Bronchial epithelial cell (primary cell): ENCODE results near the gene PDP2. TPM values are rescaled to one million over a fixed set of nuclear protein-coding genes. Genes with fewer than 3 reads are reported as not detected.

ENCODE experiments used
- DNase-seq: peaks from one replicate; pipeline ENCODE4 v3.0.0-alpha.2; 2010; ENCODE audit warnings: low read depth
- FAIRE-seq: peaks from 2 replicates; lab custom pipeline; 2011; peaks lifted over from hg19 to GRCh38; lab: Jason Lieb, UNC
- H3K27me3 ChIP-seq: 2 replicates; pipeline ENCODE4 v1.5.1; 2011; ENCODE audit warnings: low read length; ENCODE audit not compliant: control insufficient read depth, insufficient read depth
- H3K36me3 ChIP-seq: 2 replicates; pipeline ENCODE4 v1.5.1; 2011; ENCODE audit warnings: low read length; ENCODE audit not compliant: control insufficient read depth, insufficient read depth
- H3K4me3 ChIP-seq: 2 replicates; pipeline ENCODE4 v1.5.1; 2011; ENCODE audit warnings: mild to moderate bottlenecking, low read depth, low read length, control low read depth
- total RNA-seq: library from RNA; depleted of rRNA; stranded (reverse); fragments of >200 nt; gene quantifications from 2 replicates; pipeline ENCODE4 v1.2.1, GENCODE V29; 2014
- TF ChIP-seq, protein P1 (sequence below): IDR thresholded peaks from 2 replicates; pipeline ENCODE4 v1.5.1; 2011; ENCODE audit warnings: mild to moderate bottlenecking, moderate library complexity, low read length, control low read depth, inconsistent platforms; ENCODE audit not compliant: insufficient read depth, severe bottlenecking

The PDP2 gene
- total RNA-seq, 1 donor from 2014 or later: 9.0 TPM

DNA sequence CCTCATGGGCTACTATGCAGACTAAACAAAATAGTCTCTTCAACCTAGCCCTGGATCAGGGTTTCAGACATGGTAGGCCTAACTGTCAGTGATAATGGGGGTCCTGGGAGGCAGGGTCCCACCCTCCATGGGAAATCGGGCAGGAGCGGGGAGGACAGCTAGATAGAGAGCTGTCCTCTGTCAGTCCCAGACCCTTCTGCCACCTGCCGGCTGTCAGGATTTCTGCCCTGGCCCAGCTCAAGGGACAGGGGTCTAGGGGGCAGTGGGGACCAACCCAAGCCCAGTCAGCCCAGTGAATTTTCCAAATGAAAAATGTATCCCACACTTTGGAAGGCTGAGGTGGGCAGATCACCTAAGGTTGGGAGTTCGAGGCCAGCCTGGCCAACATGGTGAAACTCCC, 30.8 kb upstream of the PDP2 start:
- DNase-seq (no peak), FAIRE-seq (no peak)
- Histone ChIP-seq H3K27me3 (peaks cover 21% of the 10 kb centered on the region), H3K4me3 (no peak overlapping the region), H3K36me3 (no peaks in the 10 kb centered on the region)
- TF ChIP-seq, protein P1, sequence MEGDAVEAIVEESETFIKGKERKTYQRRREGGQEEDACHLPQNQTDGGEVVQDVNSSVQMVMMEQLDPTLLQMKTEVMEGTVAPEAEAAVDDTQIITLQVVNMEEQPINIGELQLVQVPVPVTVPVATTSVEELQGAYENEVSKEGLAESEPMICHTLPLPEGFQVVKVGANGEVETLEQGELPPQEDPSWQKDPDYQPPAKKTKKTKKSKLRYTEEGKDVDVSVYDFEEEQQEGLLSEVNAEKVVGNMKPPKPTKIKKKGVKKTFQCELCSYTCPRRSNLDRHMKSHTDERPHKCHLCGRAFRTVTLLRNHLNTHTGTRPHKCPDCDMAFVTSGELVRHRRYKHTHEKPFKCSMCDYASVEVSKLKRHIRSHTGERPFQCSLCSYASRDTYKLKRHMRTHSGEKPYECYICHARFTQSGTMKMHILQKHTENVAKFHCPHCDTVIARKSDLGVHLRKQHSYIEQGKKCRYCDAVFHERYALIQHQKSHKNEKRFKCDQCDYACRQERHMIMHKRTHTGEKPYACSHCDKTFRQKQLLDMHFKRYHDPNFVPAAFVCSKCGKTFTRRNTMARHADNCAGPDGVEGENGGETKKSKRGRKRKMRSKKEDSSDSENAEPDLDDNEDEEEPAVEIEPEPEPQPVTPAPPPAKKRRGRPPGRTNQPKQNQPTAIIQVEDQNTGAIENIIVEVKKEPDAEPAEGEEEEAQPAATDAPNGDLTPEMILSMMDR: no peak

DNA sequence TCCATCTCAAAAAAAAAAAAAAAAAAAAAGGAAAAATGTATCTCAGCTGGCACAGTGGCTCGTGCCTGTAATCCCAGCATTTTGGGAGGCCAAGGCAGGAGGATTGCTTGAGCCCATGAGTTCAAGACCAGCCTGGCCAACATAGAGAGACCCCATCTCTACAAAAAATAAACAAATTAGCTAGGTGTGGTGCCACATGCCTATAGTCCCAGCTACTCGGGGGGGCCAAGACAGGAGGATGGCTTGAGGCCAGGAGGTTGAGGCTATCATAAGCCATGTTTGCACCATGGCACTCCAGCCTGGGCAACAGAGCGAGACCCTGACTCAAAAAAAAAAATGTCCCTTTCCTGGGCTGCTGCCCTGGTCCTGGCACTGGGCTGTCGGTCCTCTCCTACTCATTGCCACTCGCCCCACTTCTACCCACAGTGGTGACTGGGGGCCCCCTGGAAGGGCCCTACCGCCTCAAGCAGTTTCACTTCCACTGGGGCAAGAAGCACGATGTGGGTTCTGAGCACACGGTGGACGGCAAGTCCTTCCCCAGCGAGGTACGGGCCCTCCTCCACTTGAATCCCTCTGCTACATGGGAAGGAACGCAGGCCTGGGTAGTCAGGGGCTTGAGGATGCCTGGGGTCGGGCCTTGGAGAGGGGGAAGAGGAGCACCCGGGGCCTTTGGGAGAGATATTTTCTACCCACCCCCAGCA, 30.1 kb upstream of the PDP2 start:
- H3K27me3 ChIP-seq: peaks cover 16% of the 10 kb centered on the region
- DNase-seq (no peak), FAIRE-seq (no peak)
- no peak overlapping the region for H3K4me3 ChIP-seq
- TF ChIP-seq, protein P1: no peak
- H3K36me3 ChIP-seq: no peaks in the 10 kb centered on the region

DNA sequence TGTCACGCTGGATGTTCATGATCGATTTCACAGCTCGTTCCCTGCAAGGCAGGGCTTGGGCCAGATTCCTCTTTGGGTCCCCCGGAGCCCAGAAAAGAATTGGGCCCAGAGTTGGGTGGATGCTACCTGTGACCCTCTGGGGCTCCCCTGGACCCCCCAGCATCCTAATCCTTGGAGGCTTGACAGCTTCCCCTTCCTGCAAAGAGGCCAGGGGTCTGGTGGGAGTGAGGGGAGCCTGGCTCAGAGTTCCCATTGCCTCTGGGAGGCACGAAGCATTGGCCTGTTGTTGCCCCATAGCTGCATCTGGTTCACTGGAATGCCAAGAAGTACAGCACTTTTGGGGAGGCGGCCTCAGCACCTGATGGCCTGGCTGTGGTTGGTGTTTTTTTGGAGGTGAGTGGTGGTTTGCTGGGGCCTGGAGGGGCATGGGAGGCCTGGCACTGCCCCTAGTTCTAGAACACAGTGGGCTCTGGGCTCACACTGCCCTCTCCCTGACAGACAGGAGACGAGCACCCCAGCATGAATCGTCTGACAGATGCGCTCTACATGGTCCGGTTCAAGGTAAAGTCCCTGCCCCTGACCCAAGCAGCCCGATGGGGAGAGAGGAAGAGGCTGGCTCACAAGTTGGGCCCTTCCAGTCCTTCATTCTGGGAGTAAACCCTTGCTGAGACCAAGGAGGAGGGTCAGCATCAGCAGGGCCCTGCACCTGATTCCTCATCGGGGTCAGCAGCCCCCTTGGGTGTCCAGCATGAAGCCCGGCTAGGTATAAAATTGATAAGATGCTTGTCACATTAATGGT, 28.9 kb upstream of the PDP2 start:
- H3K36me3 ChIP-seq: no peaks in the 10 kb centered on the region
- DNase-seq (no peak), FAIRE-seq (no peak)
- H3K4me3 ChIP-seq: no peak overlapping the region
- peaks cover 11% of the 10 kb centered on the region for H3K27me3 ChIP-seq
- TF ChIP-seq, protein P1: no peak

DNA sequence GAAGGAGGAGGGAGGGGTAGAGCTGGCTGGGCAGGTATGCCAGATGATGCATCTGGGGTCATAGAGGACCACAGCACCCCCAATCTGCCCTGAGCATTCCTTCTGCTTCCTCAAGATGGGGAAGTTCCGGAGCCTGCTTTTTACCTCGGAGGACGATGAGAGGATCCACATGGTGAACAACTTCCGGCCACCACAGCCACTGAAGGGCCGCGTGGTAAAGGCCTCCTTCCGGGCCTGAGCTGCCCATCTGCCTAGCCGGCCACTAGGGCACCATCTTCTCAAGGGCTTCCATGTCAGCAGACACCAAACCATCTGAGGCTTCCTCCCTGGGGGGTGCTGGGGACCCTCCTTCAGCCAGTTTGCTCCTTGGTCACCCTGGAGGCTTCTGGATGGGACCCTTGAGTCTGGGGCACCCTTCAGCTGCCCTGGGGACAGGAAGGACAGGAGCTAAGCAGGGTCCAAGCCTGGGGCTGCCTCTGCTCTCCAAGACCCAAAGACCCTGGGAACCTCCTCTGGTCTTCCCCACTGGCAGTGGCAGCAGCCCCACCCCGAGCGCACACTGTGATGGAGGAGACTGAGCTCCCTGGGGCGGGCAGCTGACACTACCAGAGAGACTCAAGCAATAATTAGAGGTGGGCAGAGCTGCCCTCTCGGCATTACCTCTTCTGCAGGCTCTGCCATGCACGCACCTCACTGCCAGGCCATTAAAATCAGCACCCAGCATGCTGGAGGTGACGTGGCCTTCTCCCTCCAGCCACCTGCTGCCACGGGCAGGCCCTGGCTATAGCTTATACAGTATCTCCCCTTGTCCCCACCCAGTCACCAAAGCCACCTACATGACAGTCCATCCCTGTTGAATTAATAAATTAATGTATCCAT, 26.8 kb upstream of the PDP2 start:
- no peak for FAIRE-seq
- no peaks in the 10 kb centered on the region for H3K36me3 ChIP-seq
- peaks cover 2% of the 10 kb centered on the region for H3K27me3 ChIP-seq
- no peak for DNase-seq
- TF ChIP-seq, protein P1: no peak
- no peak overlapping the region for H3K4me3 ChIP-seq

DNA sequence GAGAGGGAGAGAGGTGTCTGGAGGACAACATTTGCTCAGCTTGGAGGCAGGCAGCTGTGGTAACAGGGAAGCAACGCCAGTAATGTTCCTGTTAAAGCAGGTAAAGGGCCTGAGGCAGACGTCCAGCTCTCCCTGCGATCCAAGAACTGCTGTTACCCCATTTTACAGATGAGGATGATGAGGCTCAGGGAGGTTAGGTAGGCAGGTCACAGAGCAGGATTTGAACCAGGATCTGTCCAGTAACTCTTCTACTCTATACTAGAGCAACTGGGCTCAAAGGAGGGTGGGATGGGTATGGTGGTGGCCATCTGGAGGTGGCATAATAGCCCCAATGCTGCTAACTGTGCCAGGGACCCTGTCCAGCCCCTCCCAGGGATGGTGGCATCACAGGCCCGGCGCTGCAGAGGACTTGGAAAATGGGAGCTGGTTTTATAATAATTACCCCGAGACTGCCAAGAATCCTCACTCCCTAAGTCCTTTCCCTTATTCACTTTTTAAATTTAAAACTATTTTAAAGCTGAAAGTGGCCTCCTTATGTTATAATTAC, 24.1 kb upstream of the PDP2 start:
- TF ChIP-seq, protein P1: no peak
- Histone ChIP-seq H3K4me3 (no peak overlapping the region), H3K27me3 (no peaks in the 10 kb centered on the region), H3K36me3 (no peaks in the 10 kb centered on the region)
- no peak for FAIRE-seq
- DNase-seq: no peak
